Epithelial cell of prostate (primary cell): ENCODE results near the gene POLL.
A peak's percentile ranks its signal among the peaks of the same experiment; 100 is the strongest.

Experiments
- DNase-seq: peaks from one replicate; pipeline ENCODE4 v3.0.0-alpha.2; 2011; ENCODE audit warnings: low read depth, low spot score
- H3K27ac ChIP-seq: fragments of 450-650 bp; 2 replicates; pipeline ENCODE4 v1.5.1; 2017; ENCODE audit warnings: mild to moderate bottlenecking

The POLL gene

GRCh38 chr10:101562231-101562630 lies 25.8 kb downstream of the POLL start:
- DNase-seq = no peak

GRCh38 chr10:101561068-101561915 lies 26.8 kb downstream of the POLL start:
- H3K27ac ChIP-seq = no peak overlapping the region
- no peak for DNase-seq

More at GRCh38 chr10:101562231-101562630, 25.8 kb downstream of the POLL start:
- no peak overlapping the region for H3K27ac ChIP-seq

GRCh38 chr10:101560298-101561067 lies 27.6 kb downstream of the POLL start:
- DNase-seq = no peak
- H3K27ac ChIP-seq = no peak overlapping the region

- no peak overlapping the region for H3K27ac ChIP-seq
- no peak for DNase-seq
Observed at GRCh38 chr10:101559596-101560297, 28.3 kb downstream of the POLL start.

- DNase-seq = no peak
- peak overlapping the region; percentile 45 for H3K27ac ChIP-seq
Observed at GRCh38 chr10:101558671-101559595, 29.1 kb downstream of the POLL start.

- DNase-seq = peak; percentile 59
- peak overlapping the region; percentile 45 for H3K27ac ChIP-seq
Observed at GRCh38 chr10:101558204-101558603, 29.9 kb downstream of the POLL start.

- no peak for DNase-seq
- peak overlapping the region; percentile 45 for H3K27ac ChIP-seq
Observed at GRCh38 chr10:101557541-101557940, 30.5 kb downstream of the POLL start.

GRCh38 chr10:101552442-101552841 lies 35.6 kb downstream of the POLL start:
- DNase-seq = no peak
- no peak overlapping the region for H3K27ac ChIP-seq

- H3K27ac ChIP-seq = no peak overlapping the region
- no peak for DNase-seq
Observed at GRCh38 chr10:101550965-101551364, 37.1 kb downstream of the POLL start.

- no peak for DNase-seq
- H3K27ac ChIP-seq = no peak overlapping the region
Observed at GRCh38 chr10:101545898-101546297, 42.2 kb downstream of the POLL start.

GRCh38 chr10:101538446-101538845 lies 49.6 kb downstream of the POLL start:
- no peak overlapping the region for H3K27ac ChIP-seq
- DNase-seq = no peak

- no peak for DNase-seq
- no peak overlapping the region for H3K27ac ChIP-seq
Observed at GRCh38 chr10:101536800-101537199, 51.3 kb downstream of the POLL start.

GRCh38 chr10:101535949-101536348 lies 52.1 kb downstream of the POLL start:
- no peak for DNase-seq
- no peak overlapping the region for H3K27ac ChIP-seq

GRCh38 chr10:101529725-101530553 lies 58.1 kb downstream of the POLL start:
- H3K27ac ChIP-seq = no peak overlapping the region
- no peak for DNase-seq

GRCh38 chr10:101529207-101529606 lies 58.9 kb downstream of the POLL start:
- no peak for DNase-seq
- no peak overlapping the region for H3K27ac ChIP-seq
